CD4-positive, alpha-beta T cell treated with Interleukin-4 for 4 hours (primary cell): ENCODE measurements around the gene SRP68.
"Not testable (repeated sequence)": the region's sequence is repeated elsewhere in the genome, so short reads cannot be mapped to it uniquely, and the experiment has no call there.

Experiments
- DNase-seq: peaks from one replicate; pipeline ENCODE4 v3.0.0-alpha.2; 2020

The SRP68 gene

GRCh38 chr17:76076765-76077583, 4.7 kb upstream of the SRP68 start:
- DNase-seq = peak; percentile 6

GRCh38 chr17:76076146-76076764, 3.9 kb upstream of the SRP68 start:
- no peak for DNase-seq

- DNase-seq = no peak
These were observed 3.2 kb upstream of the SRP68 start for GRCh38 chr17:76075364-76076145.

DNA sequence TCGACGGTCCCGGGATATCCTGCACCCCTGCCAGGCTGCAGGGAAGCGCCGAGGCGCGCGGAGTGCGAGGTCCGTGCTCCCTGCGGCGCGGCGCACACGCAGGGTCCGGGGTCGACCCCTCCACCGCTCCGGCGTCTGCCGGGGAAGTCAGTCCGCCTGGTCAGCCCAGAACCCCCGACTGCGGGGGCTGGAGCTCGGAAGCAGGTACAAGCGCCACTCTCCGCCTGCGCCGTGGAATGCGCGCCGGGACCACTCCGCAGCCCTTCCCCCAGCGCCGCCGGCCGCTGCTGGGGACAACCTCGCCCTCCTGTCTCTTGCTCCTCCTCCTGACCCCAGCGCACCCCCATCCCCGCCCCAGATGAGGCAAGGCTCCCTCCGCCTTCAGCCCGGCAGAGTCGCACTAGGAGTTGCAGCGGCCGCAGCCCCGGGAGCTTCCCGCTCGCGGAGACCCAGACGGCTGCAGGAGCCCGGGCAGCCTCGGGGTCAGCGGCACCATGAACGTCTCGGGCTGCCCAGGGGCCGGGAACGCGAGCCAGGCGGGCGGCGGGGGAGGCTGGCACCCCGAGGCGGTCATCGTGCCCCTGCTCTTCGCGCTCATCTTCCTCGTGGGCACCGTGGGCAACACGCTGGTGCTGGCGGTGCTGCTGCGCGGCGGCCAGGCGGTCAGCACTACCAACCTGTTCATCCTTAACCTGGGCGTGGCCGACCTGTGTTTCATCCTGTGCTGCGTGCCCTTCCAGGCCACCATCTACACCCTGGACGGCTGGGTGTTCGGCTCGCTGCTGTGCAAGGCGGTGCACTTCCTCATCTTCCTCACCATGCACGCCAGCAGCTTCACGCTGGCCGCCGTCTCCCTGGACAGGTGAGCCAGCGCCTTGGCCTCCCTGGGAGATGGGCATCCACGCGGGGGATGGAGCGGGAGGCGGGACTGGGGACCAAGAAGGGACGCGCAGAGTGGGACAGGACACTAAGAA, 2.4 kb upstream of the SRP68 start, which contains the start of gene GALR2:
GALR2 (plus strand) TSS at position 392 of the 974 bp plus-strand sequence; CDS start at position 495, 103 bp downstream.
- no peak for DNase-seq

- DNase-seq = peak; percentile 11
These were observed 678 bp downstream of the SRP68 start for GRCh38 chr17:76071531-76072147.

- no peak for DNase-seq
These were observed 6.5 kb downstream of the SRP68 start for GRCh38 chr17:76065775-76066174.

DNA sequence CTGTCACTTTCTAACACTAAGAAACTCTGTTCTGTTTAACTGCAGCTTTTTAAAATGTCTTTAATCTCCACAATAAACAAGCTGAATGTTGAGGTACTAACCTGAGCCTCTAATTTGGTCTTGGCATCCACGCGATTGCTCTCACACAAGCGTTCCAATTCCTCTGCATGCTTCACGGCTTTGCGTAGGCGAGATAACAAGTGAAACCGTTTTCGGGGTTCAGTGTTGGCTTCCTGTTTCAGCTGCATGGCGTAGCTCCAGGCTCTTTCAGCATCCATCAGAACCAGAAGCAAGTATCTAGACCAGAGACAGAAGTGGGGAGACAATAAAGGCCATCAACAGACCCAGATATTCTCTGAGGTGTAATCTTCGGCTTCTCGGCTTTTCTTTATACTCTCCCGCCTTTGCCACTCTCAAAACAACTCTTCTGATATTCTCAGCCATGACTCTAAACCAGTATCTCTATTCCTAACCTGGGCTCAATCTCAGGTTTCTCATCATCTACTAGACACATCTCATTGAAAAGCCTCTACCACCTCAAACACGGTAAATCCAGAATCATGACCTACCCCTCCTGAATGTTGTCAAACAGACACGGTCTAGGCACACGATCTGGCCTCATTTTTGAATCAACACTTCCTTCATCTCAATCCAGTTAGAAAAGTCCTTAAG, 8.3 kb downstream of the SRP68 start:
- peak; percentile 53 for DNase-seq

DNA sequence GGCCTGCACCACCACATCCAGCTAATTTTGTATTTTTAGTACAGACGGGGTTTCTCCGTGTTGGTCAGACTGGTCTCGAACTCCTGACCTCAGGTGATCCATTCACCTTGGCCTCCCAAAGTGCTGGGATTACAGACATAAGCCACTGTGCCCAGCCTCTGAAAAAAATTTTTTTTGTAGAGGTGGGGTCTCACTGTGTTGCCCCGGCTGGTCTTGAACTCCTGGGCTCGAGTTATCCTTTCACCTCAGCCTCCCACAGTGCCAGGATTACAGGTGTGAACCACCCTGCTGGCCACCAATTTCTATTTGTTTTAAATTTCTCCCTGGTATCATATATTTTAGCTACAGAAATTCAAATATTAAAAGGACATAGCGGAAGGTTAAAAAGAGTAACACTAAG, 14.1 kb downstream of the SRP68 start:
- not testable (repeated sequence) for DNase-seq

DNA sequence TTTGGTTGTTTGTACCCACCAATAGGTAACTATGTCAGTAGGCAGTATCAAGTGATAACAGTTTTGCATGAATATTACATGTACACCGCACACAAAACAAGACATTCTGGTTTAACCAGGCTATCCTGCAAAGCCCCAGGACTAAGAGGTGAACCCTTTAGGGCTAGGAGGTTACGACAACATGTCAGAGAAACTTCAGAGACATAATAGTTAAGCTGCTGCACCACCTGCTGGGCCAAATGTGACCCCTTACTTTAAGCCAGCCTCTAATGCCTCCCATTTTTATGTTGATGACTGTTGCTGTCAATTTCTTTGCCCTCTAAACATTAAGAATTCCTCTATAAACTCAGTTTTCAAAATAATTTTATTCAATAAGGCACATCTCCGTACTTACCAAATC, 15.4 kb downstream of the SRP68 start:
- DNase-seq = no peak

- DNase-seq = no peak
These were observed 18.2 kb downstream of the SRP68 start for GRCh38 chr17:76054112-76054476.

- no peak for DNase-seq
These were observed 18.8 kb downstream of the SRP68 start for GRCh38 chr17:76053246-76054111.

- DNase-seq = no peak
These were observed 20.8 kb downstream of the SRP68 start for GRCh38 chr17:76051561-76051960.

DNA sequence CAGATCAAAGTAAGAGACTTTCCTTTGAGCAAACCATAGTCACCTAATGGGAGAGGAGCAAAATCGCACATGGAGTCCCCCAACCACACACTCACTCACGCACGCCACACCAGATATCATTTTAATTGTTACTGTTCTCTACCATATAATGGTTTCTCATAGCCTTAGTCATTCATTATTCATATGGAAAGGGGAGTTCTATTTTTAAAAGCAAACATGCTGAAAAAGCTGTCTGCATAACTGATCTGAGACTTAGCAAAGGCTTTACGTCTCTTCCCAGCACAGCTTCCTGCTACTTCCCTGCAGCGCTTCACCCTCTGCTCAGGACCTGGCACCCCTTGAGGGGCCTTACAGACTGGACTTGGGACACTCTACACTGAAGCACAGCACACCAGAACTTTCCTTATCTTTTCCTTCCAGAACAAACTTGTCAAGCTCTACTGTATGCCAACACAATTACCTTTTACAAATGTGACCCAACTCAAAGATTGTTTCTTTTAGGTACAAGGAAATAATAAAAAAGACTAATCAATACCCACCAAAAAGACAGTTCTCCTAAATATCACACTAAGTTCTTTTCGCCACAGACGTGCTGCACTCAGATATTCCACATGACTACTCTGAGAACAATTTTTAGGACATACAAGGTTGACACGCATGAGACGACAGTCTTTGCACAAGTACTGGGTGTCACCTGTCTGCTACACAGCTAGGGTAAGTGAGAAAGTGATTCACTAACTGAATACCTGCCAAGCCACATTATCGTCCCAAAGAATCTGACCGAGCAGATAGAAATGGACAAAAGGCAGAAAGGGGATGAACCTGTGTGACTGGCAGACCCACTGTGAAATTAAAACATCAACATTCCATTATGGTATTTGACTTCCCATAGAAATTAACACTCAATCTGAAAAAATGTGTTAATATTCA, 21.5 kb downstream of the SRP68 start:
- no peak for DNase-seq

DNA sequence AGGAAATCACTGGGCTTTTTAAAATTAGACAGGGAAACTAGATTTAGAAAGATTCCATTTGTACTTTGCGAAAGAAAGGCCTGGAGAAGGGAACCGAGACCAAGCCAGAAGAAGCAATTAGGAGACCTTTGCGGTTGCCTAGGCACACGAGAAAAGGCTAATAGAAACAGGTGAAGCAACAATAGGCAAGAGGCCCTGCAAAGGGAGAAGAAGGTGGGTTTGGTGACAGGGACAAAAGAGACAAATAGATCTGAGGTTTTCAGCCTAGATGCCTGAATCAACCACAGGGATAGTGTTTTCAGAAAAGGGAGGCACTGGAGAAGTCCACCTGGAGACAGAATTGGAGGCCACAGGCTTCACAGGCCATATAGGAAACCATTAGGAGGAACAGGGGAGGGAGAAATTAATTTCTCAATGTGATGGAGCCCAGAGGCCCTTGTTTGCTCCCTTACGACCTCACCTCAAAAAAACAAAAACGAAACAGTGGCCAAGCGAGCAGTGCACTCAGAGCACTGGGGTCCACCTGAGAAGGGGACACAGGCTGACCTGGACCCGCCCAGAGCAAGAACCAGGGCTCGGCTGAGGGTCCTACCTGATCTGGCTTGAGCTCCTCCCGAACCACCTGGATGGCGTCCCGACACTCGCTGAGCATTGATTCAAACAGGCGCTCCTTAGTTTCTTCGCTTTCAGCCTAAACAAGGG, 22.3 kb downstream of the SRP68 start:
- no peak for DNase-seq

GRCh38 chr17:76049239-76049638, 23.1 kb downstream of the SRP68 start:
- DNase-seq = no peak

DNA sequence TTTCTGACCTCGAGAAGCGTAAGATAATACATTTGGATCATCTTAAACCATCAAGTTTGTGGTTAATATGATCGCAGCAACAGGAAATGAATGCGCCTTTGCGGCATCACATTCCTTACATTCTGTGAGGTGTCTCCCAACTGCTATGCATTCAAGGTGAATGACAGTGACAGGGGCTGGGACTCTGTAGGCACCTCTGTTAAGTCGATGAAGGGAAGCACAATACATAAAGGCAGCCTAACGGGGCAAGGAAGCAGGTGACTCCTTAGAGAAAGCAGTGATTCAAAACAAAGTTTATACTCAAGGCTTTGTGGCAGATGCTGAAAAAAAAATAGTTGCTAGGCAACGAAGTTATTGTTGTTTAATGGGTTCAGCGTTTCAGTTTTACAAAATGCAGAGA, 23.6 kb downstream of the SRP68 start:
- peak; percentile 35 for DNase-seq

- DNase-seq = no peak
These were observed 24.2 kb downstream of the SRP68 start for GRCh38 chr17:76048025-76048605.

DNA sequence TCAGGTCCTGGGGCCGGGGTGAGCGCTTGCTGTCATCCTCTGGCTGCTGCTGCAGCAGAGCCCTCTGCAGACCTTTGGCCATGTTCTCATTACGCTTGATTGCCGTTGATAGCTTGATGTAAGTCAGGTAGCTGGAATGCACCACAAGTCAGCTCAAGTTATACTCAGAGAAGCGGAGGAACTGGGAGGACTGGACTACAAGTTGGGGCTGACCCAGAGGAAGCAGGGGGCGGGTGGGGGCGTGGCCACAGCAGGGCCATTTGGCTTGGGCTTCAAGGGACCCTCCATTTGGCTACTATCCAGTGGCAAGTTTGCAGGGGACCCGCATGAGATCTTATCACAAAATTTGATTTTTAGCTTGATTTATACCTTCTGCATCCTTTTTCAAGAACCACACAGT, 26.3 kb downstream of the SRP68 start:
- DNase-seq = no peak
